ENCODE results near the gene IGHMBP2. TPM values are rescaled to one million over a fixed set of nuclear protein-coding genes. Genes with fewer than 3 reads are reported as not detected.
A peak's percentile ranks its signal among the peaks of the same experiment; 100 is the strongest.

Gene IGHMBP2
- total and polyA plus RNA-seq, 7 donors = 12.1 to 19.0 (median 13.6) TPM

- TF ChIP-seq CTCF (IDR thresholded peaks at IDR 0.05) = peak; percentile 37
- H3K27ac ChIP-seq = peak overlapping the region; percentile 73
- intact Hi-C loops (cut with DNase I) = no loop called here
- ATAC-seq (peak; percentile 33 to 58 (median 52)), DNase-seq (peak; percentile 69 to 73)
- H3K4me1 ChIP-seq = peaks cover 14% of the 10 kb centered on the region
- 59 to 65% (median 61%) methylated on average over 17 to 18 of the region's 18 CpGs for WGBS, 3 donors
- no peak overlapping the region for H3K4me3 ChIP-seq
- no peaks in the 10 kb centered on the region for H3K27me3 ChIP-seq (ENCODE audit: insufficient read depth in 3 of 3, low read length in 2 of 3)
- H3K36me3 ChIP-seq (ENCODE audit: insufficient read depth in 1 of 2, low read depth in 1 of 2) = peaks cover 2 to 36% of the 10 kb centered on the region in 2 donors
- H3K9me3 ChIP-seq = no peaks in the 10 kb centered on the region
These were observed 13.7 kb upstream of the IGHMBP2 start for GRCh38 chr11:68889948-68890446.

GRCh38 chr11:68890490-68891231, 13.0 kb upstream of the IGHMBP2 start:
- DNase-seq (peak; percentile 86 to 91), ATAC-seq (peak; percentile 88 to 94 (median 92))
- Histone ChIP-seq H3K27me3 (ENCODE audit: insufficient read depth in 3 of 3, low read length in 2 of 3) (no peaks in the 10 kb centered on the region), H3K4me1 (peaks cover 14% of the 10 kb centered on the region), H3K4me3 (peak overlapping the region; percentile 32), H3K9me3 (no peaks in the 10 kb centered on the region), H3K27ac (peak overlapping the region; percentile 73), H3K36me3 (ENCODE audit: insufficient read depth in 1 of 2, low read depth in 1 of 2) (peaks cover 2 to 42% of the 10 kb centered on the region in 2 donors)
- no peak for TF ChIP-seq CTCF (IDR thresholded peaks at IDR 0.05)
- intact Hi-C loops (cut with DNase I) = no loop called here
- WGBS, 3 donors = 15 to 22% (median 20%) methylated on average over 17 of the region's 17 CpGs

- no peak for DNase-seq
- H3K36me3 ChIP-seq (ENCODE audit: insufficient read depth in 1 of 2, low read depth in 1 of 2) = peaks cover 2 to 50% of the 10 kb centered on the region in 2 donors
- no peaks in the 10 kb centered on the region for H3K27me3 ChIP-seq (ENCODE audit: insufficient read depth in 3 of 3, low read length in 2 of 3)
- peaks cover 14% of the 10 kb centered on the region for H3K4me1 ChIP-seq
- peak overlapping the region; percentile 32 for H3K4me3 ChIP-seq
- TF ChIP-seq CTCF (IDR thresholded peaks at IDR 0.05) = no peak
- intact Hi-C loops (cut with DNase I) = no loop called here
- WGBS, 3 donors = 41 to 45% (median 44%) methylated on average over 17 of the region's 17 CpGs
- peak; percentile 5 to 18 (median 10) for ATAC-seq
- peak overlapping the region; percentile 73 for H3K27ac ChIP-seq
- H3K9me3 ChIP-seq = no peaks in the 10 kb centered on the region
These were observed 12.2 kb upstream of the IGHMBP2 start for GRCh38 chr11:68891351-68891948.

- TF ChIP-seq CTCF (IDR thresholded peaks at IDR 0.05) = no peak
- Histone ChIP-seq H3K4me1 (peaks cover 14% of the 10 kb centered on the region), H3K27me3 (ENCODE audit: insufficient read depth in 3 of 3, low read length in 2 of 3) (no peaks in the 10 kb centered on the region), H3K36me3 (ENCODE audit: insufficient read depth in 1 of 2, low read depth in 1 of 2) (peaks cover 2 to 62% of the 10 kb centered on the region in 2 donors), H3K27ac (no peak overlapping the region), H3K4me3 (no peak overlapping the region), H3K9me3 (no peaks in the 10 kb centered on the region)
- ATAC-seq = no peak
- WGBS, 3 donors = 94% methylated on average over 20 of the region's 20 CpGs
- intact Hi-C loops (cut with DNase I) = no loop called here
- DNase-seq = no peak
These were observed 11.1 kb upstream of the IGHMBP2 start for GRCh38 chr11:68892576-68892975.
